CD14-positive monocyte (primary cell): ENCODE results near the gene ANKRD2. TPM values are rescaled to one million over a fixed set of nuclear protein-coding genes. Genes with fewer than 3 reads are reported as not detected.
"Not testable (repeated sequence)": the region's sequence is repeated elsewhere in the genome, so short reads cannot be mapped to it uniquely, and the experiment has no call there.

Source experiments
- DNase-seq, 3 donors: peaks; one replicate each; pipeline ENCODE4 v3.0.0-alpha.2; 2011 to 2022
- H2AFZ ChIP-seq: 2 replicates; pipeline ENCODE4 v1.6.0; 2012; ENCODE audit warnings: mild to moderate bottlenecking, low read depth, low read length, inconsistent platforms; ENCODE audit not compliant: insufficient read depth, poor library complexity, severe bottlenecking
- H3K27ac ChIP-seq, 2 donors: 1 replicate in 1 of 2; 2 replicates in 1 of 2; pipeline ENCODE4 v1.5.1; 2012 to 2013; ENCODE audit warnings: low read length in 2 of 2, control low read depth in 1 of 2, inconsistent platforms in 1 of 2, low read depth in 1 of 2, mild to moderate bottlenecking in 1 of 2
- H3K27me3 ChIP-seq, 2 donors: one replicate each; pipeline versions ENCODE4 v1.6.0 to v1.6.1; 2011 to 2013; ENCODE audit warnings: low read length in 2 of 2; ENCODE audit not compliant: control insufficient read depth in 2 of 2, insufficient read depth in 2 of 2
- H3K36me3 ChIP-seq, 2 donors: replicated peaks in 1 of 2; 1 replicate in 1 of 2; 2 replicates in 1 of 2; pipeline versions ENCODE4 v1.5.1 to v1.6.1; 2012 to 2013; ENCODE audit warnings: low read length in 2 of 2, control low read depth in 1 of 2, inconsistent platforms in 1 of 2, mild to moderate bottlenecking in 1 of 2; ENCODE audit not compliant: insufficient read depth in 2 of 2, control insufficient read depth in 1 of 2
- H3K4me1 ChIP-seq, 2 donors: 1 replicate in 1 of 2; 2 replicates in 1 of 2; pipeline versions ENCODE4 v1.5.1 to v1.6.1; 2012 to 2013; ENCODE audit warnings: low read length in 2 of 2, control low read depth in 1 of 2, inconsistent platforms in 1 of 2, mild to moderate bottlenecking in 1 of 2, moderate library complexity in 1 of 2; ENCODE audit not compliant: insufficient read depth in 2 of 2, control insufficient read depth in 1 of 2
- H3K4me2 ChIP-seq: replicated peaks from 2 replicates; pipeline ENCODE3; 2012; ENCODE audit warnings: low read length, moderate library complexity, mild to moderate bottlenecking; ENCODE audit not compliant: poor library complexity, severe bottlenecking; ENCODE audit errors: extremely low read depth
- H3K4me3 ChIP-seq, 3 experiments: fragments of 200-600 bp in 1 of 3; sonication (generic) in 1 of 3; replicated peaks in 1 of 3; 1 replicate in 2 of 3; 2 replicates in 1 of 3; pipeline ENCODE4 v1.5.1; 2011 to 2013; ENCODE audit warnings: low read length in 3 of 3, mild to moderate bottlenecking in 3 of 3, control low read depth in 2 of 3, low read depth in 2 of 3, inconsistent platforms in 1 of 3, moderate library complexity in 1 of 3
- H3K79me2 ChIP-seq: 2 replicates; pipeline ENCODE4 v1.6.0; 2012; ENCODE audit warnings: mild to moderate bottlenecking, control low read depth, inconsistent platforms, low read length, moderate library complexity; ENCODE audit not compliant: insufficient read depth
- H3K9ac ChIP-seq: 2 replicates; pipeline ENCODE4 v1.6.0; 2017; ENCODE audit warnings: low read length, mild to moderate bottlenecking; ENCODE audit not compliant: insufficient read depth, poor library complexity, severe bottlenecking
- H3K9me3 ChIP-seq, 2 donors: replicated peaks in 1 of 2; 1 replicate in 1 of 2; 2 replicates in 1 of 2; pipeline versions ENCODE4 v1.5.1 to v1.6.1; 2012 to 2013; ENCODE audit warnings: low read length in 2 of 2, control low read depth in 1 of 2; ENCODE audit not compliant: control insufficient read depth in 1 of 2, insufficient read depth in 1 of 2
- H4K20me1 ChIP-seq: 2 replicates; pipeline ENCODE4 v1.6.0; 2012; ENCODE audit warnings: mild to moderate bottlenecking, low read length, control low read depth, moderate library complexity; ENCODE audit not compliant: insufficient read depth
- H3K27ac Mint-ChIP-seq, 7 donors: one replicate each; pipeline ENCODE4 v1.8.0; 2020; ENCODE audit warnings: mild to moderate bottlenecking in 7 of 7, mixed read lengths in 7 of 7, moderate library complexity in 6 of 7, inconsistent platforms in 2 of 7
- H3K27me3 Mint-ChIP-seq, 3 donors: one replicate each; pipeline ENCODE4 v1.8.0; 2021 to 2022; ENCODE audit warnings: low read depth in 3 of 3, mild to moderate bottlenecking in 3 of 3, mixed read lengths in 3 of 3, moderate library complexity in 3 of 3, inconsistent platforms in 1 of 3
- H3K36me3 Mint-ChIP-seq, 2 donors: one replicate each; pipeline ENCODE4 v1.8.0; 2020; ENCODE audit warnings: mixed read lengths in 2 of 2, inconsistent platforms in 1 of 2, mild to moderate bottlenecking in 1 of 2
- H3K4me1 Mint-ChIP-seq: one replicate; pipeline ENCODE4 v1.8.0; 2020; ENCODE audit warnings: mild to moderate bottlenecking, mixed read lengths
- H3K4me3 Mint-ChIP-seq, 2 donors: one replicate each; pipeline ENCODE4 v1.8.0; 2020; ENCODE audit warnings: mild to moderate bottlenecking in 2 of 2, mixed read lengths in 2 of 2, moderate library complexity in 1 of 2
- H3K9me3 Mint-ChIP-seq, 7 donors: one replicate each; pipeline ENCODE4 v1.8.0; 2020 to 2022; ENCODE audit warnings: mixed read lengths in 7 of 7, mild to moderate bottlenecking in 6 of 7, moderate library complexity in 6 of 7, inconsistent platforms in 2 of 7
- WGBS: methylation state at CpG from one replicate; pipeline ENCODE4 v1.1.5; 2013; ENCODE audit warnings: missing lambda C conversion rate; ENCODE audit not compliant: insufficient coverage; 5-methylcytosine and 5-hydroxymethylcytosine counted together
- intact Hi-C, 2 donors: fragments of 100-400 bp; cut with micrococcal nuclease; formaldehyde crosslinking; loops; one replicate each; pipeline versions ENCODE4 v1.15.0 to v1.15.1; 2023
- polyA plus RNA-seq, 3 donors: library from polyadenylated mRNA; depleted of rRNA in 1 of 3; unstranded in 2 of 3; stranded (reverse) in 1 of 3; fragments of 300-500 nt in 2 of 3; fragments of >200 nt in 1 of 3; fragmentation: Illumina TruSeq in 2 of 3; gene quantifications; 1 replicate in 2 of 3; 2 replicates in 1 of 3; pipeline ENCODE4 v1.2.3, GENCODE V29; 2012 to 2021
- TF ChIP-seq, protein P1 (sequence below): fragments of 200-600 bp; IDR thresholded peaks from one replicate; pipeline ENCODE4 v1.8.0; 2022; ENCODE audit warnings: antibody characterized with exemption, mild to moderate bottlenecking

The ANKRD2 gene
- polyA plus RNA-seq, 3 donors, result not detected

DNA sequence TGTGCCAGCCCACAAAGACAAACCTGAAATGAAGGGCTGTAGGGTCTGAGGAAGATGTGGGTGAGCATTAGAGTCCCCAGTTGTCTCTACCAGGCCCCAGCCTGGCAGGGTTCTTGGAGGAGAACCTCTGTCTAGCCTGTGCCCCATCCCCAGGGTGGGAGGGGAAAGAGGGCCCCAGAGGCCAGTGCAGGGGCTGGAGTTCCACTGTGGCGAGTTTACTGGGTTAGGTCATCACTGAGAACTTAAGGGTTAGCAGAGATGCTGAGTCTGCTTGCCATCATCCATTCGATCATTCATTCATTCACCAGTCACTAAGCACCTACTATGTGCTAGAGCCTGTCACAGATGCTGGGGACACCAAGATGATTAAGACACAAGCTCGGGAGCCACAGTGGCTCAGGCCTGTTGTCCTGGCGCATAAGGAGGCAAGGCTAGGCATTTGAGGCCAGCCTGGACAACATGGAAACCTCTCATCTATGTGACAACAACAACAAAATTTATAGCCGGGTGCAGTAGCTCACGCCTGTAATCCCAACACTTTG, 2.6 kb downstream of the ANKRD2 start:
- H3K27me3 ChIP-seq, result peaks cover 0 to 6% of the 10 kb centered on the region in 2 donors
- H3K27ac ChIP-seq, result no peak overlapping the region
- no peak overlapping the region for H3K9ac ChIP-seq
- Mint-ChIP-seq H3K9me3 (no peaks in the 10 kb centered on the region), H3K27ac (no peak overlapping the region), H3K36me3 (peaks cover 10 to 16% of the 10 kb centered on the region in 2 donors), H3K4me3 (no peak overlapping the region), H3K27me3 (peaks cover 6 to 20% (median 17%) of the 10 kb centered on the region in 3 donors), H3K4me1 (no peaks in the 10 kb centered on the region)
- no peak for DNase-seq
- H4K20me1 ChIP-seq, result peaks cover 4% of the 10 kb centered on the region
- no peaks in the 10 kb centered on the region for H3K4me1 ChIP-seq
- no peaks in the 10 kb centered on the region for H3K9me3 ChIP-seq
- H2AFZ ChIP-seq, result no peak overlapping the region
- intact Hi-C loops, result loop anchor here in 1 of 2 donors (10.0 kb wide), 2 partner anchors 90 to 160 kb away; partner anchors contain the start of gene ZFYVE27
- peaks cover 7 to 19% of the 10 kb centered on the region in 2 donors for H3K36me3 ChIP-seq
- no peaks in the 10 kb centered on the region for H3K79me2 ChIP-seq
- TF ChIP-seq, protein P1, sequence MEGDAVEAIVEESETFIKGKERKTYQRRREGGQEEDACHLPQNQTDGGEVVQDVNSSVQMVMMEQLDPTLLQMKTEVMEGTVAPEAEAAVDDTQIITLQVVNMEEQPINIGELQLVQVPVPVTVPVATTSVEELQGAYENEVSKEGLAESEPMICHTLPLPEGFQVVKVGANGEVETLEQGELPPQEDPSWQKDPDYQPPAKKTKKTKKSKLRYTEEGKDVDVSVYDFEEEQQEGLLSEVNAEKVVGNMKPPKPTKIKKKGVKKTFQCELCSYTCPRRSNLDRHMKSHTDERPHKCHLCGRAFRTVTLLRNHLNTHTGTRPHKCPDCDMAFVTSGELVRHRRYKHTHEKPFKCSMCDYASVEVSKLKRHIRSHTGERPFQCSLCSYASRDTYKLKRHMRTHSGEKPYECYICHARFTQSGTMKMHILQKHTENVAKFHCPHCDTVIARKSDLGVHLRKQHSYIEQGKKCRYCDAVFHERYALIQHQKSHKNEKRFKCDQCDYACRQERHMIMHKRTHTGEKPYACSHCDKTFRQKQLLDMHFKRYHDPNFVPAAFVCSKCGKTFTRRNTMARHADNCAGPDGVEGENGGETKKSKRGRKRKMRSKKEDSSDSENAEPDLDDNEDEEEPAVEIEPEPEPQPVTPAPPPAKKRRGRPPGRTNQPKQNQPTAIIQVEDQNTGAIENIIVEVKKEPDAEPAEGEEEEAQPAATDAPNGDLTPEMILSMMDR, result no peak
- H3K4me2 ChIP-seq, result no peak overlapping the region
- no peak overlapping the region for H3K4me3 ChIP-seq
- WGBS, result 100% methylated on average over 6 of the region's 6 CpGs

DNA sequence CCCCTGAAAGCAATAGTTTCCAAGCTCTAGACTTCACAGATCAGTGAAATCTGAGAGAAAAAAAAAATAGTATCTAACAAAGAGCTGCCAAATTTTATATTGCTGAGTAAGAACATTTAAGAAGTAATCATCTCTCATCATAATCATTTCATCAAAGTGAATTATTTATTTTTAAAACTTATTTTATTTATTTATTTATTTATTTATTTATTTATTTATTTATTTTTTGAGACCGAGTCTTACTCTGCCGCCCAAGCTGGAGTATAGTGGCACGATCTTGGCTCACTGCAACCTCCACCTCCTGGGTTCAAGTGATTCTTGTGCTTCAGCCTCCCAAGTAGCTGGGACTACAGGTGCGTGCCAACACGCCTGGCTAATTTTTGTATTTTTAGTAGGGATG, 3.9 kb downstream of the ANKRD2 start:
- H3K27ac Mint-ChIP-seq, H3K9me3 Mint-ChIP-seq, H3K9me3 ChIP-seq, H3K36me3 ChIP-seq, H3K27ac ChIP-seq, DNase-seq, H3K4me1 ChIP-seq, H3K4me1 Mint-ChIP-seq, H2AFZ ChIP-seq, H3K4me3 ChIP-seq, H3K36me3 Mint-ChIP-seq, H3K9ac ChIP-seq, H4K20me1 ChIP-seq, H3K27me3 ChIP-seq, H3K4me3 Mint-ChIP-seq, H3K4me2 ChIP-seq, H3K79me2 ChIP-seq: not testable (repeated sequence)
- peaks cover 6 to 20% (median 17%) of the 10 kb centered on the region in 3 donors for H3K27me3 Mint-ChIP-seq
- WGBS, result no CpG with 5 or more reads among the region's 5 CpGs
- intact Hi-C loops, result loop anchor here in 1 of 2 donors (10.0 kb wide), 2 partner anchors 88 to 158 kb away; partner anchors contain the start of gene ZFYVE27
